ENCODE data around the gene PIK3CA. TPM values are rescaled to one million over a fixed set of nuclear protein-coding genes. Genes with fewer than 3 reads are reported as not detected.

The PIK3CA gene
- total and polyA plus RNA-seq, 2 donors from 2014 or later = 6.1 to 24.8 TPM

GRCh38 chr3:179148616-179149405 lies 654 bp downstream of the PIK3CA start:
- intact Hi-C loops (cut with DNase I) = loop anchor here (10.0 kb wide), 1 partner anchor 166 kb away; no protein-coding TSS in a partner anchor
- Histone ChIP-seq H3K27me3 (ENCODE audit: control insufficient read depth, insufficient read depth, low read length) (no peaks in the 10 kb centered on the region), H3K36me3 (ENCODE audit: control insufficient read depth in 2 of 3, insufficient read depth in 3 of 3, low read length in 3 of 3) (no peaks in the 10 kb centered on the region), H3K4me1 (ENCODE audit: control insufficient read depth in 2 of 3, insufficient read depth in 2 of 3, low read depth in 1 of 3, low read length in 3 of 3) (peaks cover 0 to 7% (median 3%) of the 10 kb centered on the region in 3 donors), H3K4me3 (ENCODE audit: low read length in 3 of 3) (peak overlapping the region; percentile 83 to 87 (median 86)), H3K9ac (ENCODE audit: low read length in 3 of 3) (peak overlapping the region; percentile 72 to 94 (median 81)), H3K27ac (ENCODE audit: low read depth in 2 of 2, low read length in 2 of 2) (peak overlapping the region; percentile 90 to 95), H3K9me3 (ENCODE audit: control insufficient read depth in 2 of 3, insufficient read depth in 1 of 3, low read length in 3 of 3) (no peaks in the 10 kb centered on the region)
- DNase-seq (peak; percentile 56 to 87 (median 73)), FAIRE-seq (no peak)
- TF ChIP-seq, protein P1, sequence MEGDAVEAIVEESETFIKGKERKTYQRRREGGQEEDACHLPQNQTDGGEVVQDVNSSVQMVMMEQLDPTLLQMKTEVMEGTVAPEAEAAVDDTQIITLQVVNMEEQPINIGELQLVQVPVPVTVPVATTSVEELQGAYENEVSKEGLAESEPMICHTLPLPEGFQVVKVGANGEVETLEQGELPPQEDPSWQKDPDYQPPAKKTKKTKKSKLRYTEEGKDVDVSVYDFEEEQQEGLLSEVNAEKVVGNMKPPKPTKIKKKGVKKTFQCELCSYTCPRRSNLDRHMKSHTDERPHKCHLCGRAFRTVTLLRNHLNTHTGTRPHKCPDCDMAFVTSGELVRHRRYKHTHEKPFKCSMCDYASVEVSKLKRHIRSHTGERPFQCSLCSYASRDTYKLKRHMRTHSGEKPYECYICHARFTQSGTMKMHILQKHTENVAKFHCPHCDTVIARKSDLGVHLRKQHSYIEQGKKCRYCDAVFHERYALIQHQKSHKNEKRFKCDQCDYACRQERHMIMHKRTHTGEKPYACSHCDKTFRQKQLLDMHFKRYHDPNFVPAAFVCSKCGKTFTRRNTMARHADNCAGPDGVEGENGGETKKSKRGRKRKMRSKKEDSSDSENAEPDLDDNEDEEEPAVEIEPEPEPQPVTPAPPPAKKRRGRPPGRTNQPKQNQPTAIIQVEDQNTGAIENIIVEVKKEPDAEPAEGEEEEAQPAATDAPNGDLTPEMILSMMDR (IDR thresholded peaks at IDR 0.05; ENCODE audit: borderline replicate concordance, extremely low read depth, insufficient read depth) = no peak

- DNase-seq (peak in 4 of 5 donors; percentile 11 to 59 (median 48)), FAIRE-seq (no peak)
- Histone ChIP-seq H3K4me1 (ENCODE audit: control insufficient read depth in 2 of 3, insufficient read depth in 2 of 3, low read depth in 1 of 3, low read length in 3 of 3) (peaks cover 0 to 7% (median 3%) of the 10 kb centered on the region in 3 donors), H3K9ac (ENCODE audit: low read length in 3 of 3) (peak overlapping the region; percentile 72 to 81 (median 77)), H3K36me3 (ENCODE audit: control insufficient read depth in 2 of 3, insufficient read depth in 3 of 3, low read length in 3 of 3) (no peaks in the 10 kb centered on the region), H3K27me3 (ENCODE audit: control insufficient read depth, insufficient read depth, low read length) (no peaks in the 10 kb centered on the region), H3K27ac (ENCODE audit: low read depth in 2 of 2, low read length in 2 of 2) (peak overlapping the region; percentile 90 to 95), H3K9me3 (ENCODE audit: control insufficient read depth in 2 of 3, insufficient read depth in 1 of 3, low read length in 3 of 3) (no peaks in the 10 kb centered on the region), H3K4me3 (ENCODE audit: low read length in 3 of 3) (peak overlapping the region; percentile 83 to 87 (median 86))
- intact Hi-C loops (cut with DNase I) = loop anchor here (10.0 kb wide), 1 partner anchor 165 kb away; no protein-coding TSS in a partner anchor
- TF ChIP-seq, protein P1 (IDR thresholded peaks at IDR 0.05; ENCODE audit: borderline replicate concordance, extremely low read depth, insufficient read depth) = no peak
Observed at GRCh38 chr3:179149406-179149867, 1.3 kb downstream of the PIK3CA start.

- Histone ChIP-seq H3K36me3 (ENCODE audit: control insufficient read depth in 2 of 3, insufficient read depth in 3 of 3, low read length in 3 of 3) (no peaks in the 10 kb centered on the region), H3K4me1 (ENCODE audit: control insufficient read depth in 2 of 3, insufficient read depth in 2 of 3, low read depth in 1 of 3, low read length in 3 of 3) (peaks cover 0 to 7% (median 3%) of the 10 kb centered on the region in 3 donors), H3K27me3 (ENCODE audit: control insufficient read depth, insufficient read depth, low read length) (no peaks in the 10 kb centered on the region), H3K9ac (ENCODE audit: low read length in 3 of 3) (peak overlapping the region in 2 of 3 donors; percentile 72 to 81), H3K9me3 (ENCODE audit: control insufficient read depth in 2 of 3, insufficient read depth in 1 of 3, low read length in 3 of 3) (no peaks in the 10 kb centered on the region), H3K27ac (ENCODE audit: low read depth in 2 of 2, low read length in 2 of 2) (no peak overlapping the region), H3K4me3 (ENCODE audit: low read length in 3 of 3) (peak overlapping the region; percentile 83 to 87 (median 86))
- intact Hi-C loops (cut with DNase I) = loop anchor here (10.0 kb wide), 1 partner anchor 165 kb away; no protein-coding TSS in a partner anchor
- peak in 1 of 5 donors; percentile 3 for DNase-seq
- no peak for FAIRE-seq
- TF ChIP-seq, protein P1 (IDR thresholded peaks at IDR 0.05; ENCODE audit: borderline replicate concordance, extremely low read depth, insufficient read depth) = no peak
Observed at GRCh38 chr3:179149951-179150350, 1.8 kb downstream of the PIK3CA start.

Measured in kidney (tissue), 14 donors.